Measurements from ENCODE around the gene ANTXR1. TPM values are rescaled to one million over a fixed set of nuclear protein-coding genes. Genes with fewer than 3 reads are reported as not detected.

Gene ANTXR1
- total RNA-seq, 1 experiment from 2014 or later = 181 TPM

DNA sequence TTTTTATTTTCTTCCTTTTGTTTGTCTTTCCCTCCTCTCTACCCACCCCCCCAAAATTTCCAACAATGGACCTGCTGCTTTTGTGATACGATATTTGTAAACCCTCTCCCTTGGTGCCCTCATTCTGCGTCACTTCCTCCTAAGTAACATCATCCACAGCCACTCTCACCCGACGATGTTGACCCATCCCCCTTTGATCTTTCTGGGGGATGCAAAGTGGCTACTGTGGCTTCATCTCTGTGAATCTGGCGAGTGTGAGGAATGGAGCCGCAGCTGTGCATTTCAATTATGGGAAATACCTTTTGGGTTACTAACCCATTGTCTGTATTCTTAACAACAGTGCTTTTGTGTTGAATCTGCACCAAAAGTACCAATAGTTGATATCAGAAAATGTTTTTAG is 19.4 kb downstream of the ANTXR1 start:
- peaks cover 11% of the 10 kb centered on the region for H3K9me3 ChIP-seq (ENCODE audit: low read depth, low read length, poor library complexity, severe bottlenecking)
- no peak for DNase-seq (ENCODE audit: low spot score)
- intact Hi-C loops (cut with micrococcal nuclease; ENCODE audit: unreplicated experiment) = no loop called here
- peaks cover 42% of the 10 kb centered on the region for H3K4me1 ChIP-seq (ENCODE audit: insufficient read depth, low read length, poor library complexity, severe bottlenecking)
- CTCF ChIA-PET = no interaction called here
- H3K4me3 ChIP-seq (ENCODE audit: low read depth, low read length, poor library complexity, severe bottlenecking) = no peak overlapping the region
- POLR2A ChIA-PET (ENCODE audit: low non-redundant PET) = no interaction called here
- no peaks in the 10 kb centered on the region for H3K36me3 ChIP-seq (ENCODE audit: insufficient read depth, low read length, poor library complexity, severe bottlenecking)
- H3K27me3 ChIP-seq (replicated peaks; ENCODE audit: insufficient read depth, low read depth, low read length, poor library complexity) = no peaks in the 10 kb centered on the region
- H3K27ac ChIP-seq (ENCODE audit: low read depth, low read length, poor library complexity, severe bottlenecking) = peak overlapping the region; percentile 40
- no peak for TF ChIP-seq EZH2 (IDR thresholded peaks at IDR 0.05; ENCODE audit: borderline replicate concordance, low read depth, low read length, poor library complexity, severe bottlenecking)
- TF ChIP-seq, protein P1, sequence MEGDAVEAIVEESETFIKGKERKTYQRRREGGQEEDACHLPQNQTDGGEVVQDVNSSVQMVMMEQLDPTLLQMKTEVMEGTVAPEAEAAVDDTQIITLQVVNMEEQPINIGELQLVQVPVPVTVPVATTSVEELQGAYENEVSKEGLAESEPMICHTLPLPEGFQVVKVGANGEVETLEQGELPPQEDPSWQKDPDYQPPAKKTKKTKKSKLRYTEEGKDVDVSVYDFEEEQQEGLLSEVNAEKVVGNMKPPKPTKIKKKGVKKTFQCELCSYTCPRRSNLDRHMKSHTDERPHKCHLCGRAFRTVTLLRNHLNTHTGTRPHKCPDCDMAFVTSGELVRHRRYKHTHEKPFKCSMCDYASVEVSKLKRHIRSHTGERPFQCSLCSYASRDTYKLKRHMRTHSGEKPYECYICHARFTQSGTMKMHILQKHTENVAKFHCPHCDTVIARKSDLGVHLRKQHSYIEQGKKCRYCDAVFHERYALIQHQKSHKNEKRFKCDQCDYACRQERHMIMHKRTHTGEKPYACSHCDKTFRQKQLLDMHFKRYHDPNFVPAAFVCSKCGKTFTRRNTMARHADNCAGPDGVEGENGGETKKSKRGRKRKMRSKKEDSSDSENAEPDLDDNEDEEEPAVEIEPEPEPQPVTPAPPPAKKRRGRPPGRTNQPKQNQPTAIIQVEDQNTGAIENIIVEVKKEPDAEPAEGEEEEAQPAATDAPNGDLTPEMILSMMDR (conservative IDR thresholded peaks at IDR 0.05; ENCODE audit: low read depth, low read length) = no peak
- BruUV-seq (replicated peaks) = no TSS peak

DNA sequence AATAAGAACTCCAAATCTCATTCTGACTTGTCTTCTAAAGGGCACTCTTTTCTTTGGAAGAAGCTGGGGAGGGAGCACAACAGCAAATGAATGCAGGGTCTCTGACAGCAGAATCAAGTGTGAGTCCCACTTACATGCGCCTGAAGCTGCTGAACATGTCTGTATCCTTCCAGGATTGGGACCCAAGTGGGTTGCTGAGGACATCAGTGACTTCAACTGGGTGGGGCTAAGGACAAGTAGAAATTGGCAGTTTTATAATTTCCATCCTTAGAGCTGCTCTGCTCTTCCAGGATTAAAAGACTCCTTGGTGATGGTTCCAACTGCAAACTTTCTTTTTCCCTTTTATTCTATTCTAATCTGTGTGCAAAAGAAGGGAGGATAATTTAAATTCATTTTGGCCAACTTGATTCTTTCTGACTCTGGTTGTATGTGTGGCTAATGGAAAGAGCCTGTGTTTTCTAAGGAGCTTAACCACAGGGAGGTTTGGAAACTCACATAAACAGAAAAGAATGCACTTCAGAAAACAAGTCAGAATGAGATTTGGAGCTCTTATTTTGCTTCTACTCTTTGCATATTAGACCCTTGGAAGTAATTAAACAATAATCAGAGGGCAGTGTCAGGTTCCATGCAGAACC is 20.6 kb downstream of the ANTXR1 start:
- H3K4me3 ChIP-seq (ENCODE audit: low read depth, low read length, poor library complexity, severe bottlenecking) = no peak overlapping the region
- intact Hi-C loops (cut with micrococcal nuclease; ENCODE audit: unreplicated experiment) = no loop called here
- DNase-seq (ENCODE audit: low spot score) = no peak
- peaks cover 42% of the 10 kb centered on the region for H3K4me1 ChIP-seq (ENCODE audit: insufficient read depth, low read length, poor library complexity, severe bottlenecking)
- BruUV-seq (replicated peaks) = no TSS peak
- no peaks in the 10 kb centered on the region for H3K9me3 ChIP-seq (ENCODE audit: low read depth, low read length, poor library complexity, severe bottlenecking)
- H3K27me3 ChIP-seq (replicated peaks; ENCODE audit: insufficient read depth, low read depth, low read length, poor library complexity) = no peaks in the 10 kb centered on the region
- peak overlapping the region; percentile 47 for H3K27ac ChIP-seq (ENCODE audit: low read depth, low read length, poor library complexity, severe bottlenecking)
- H3K36me3 ChIP-seq (ENCODE audit: insufficient read depth, low read length, poor library complexity, severe bottlenecking) = no peaks in the 10 kb centered on the region
- TF ChIP-seq, protein P1 (conservative IDR thresholded peaks at IDR 0.05; ENCODE audit: low read depth, low read length) = no peak
- TF ChIP-seq EZH2 (IDR thresholded peaks at IDR 0.05; ENCODE audit: borderline replicate concordance, low read depth, low read length, poor library complexity, severe bottlenecking) = no peak
- POLR2A ChIA-PET (ENCODE audit: low non-redundant PET) = no interaction called here
- CTCF ChIA-PET = no interaction called here

DNA sequence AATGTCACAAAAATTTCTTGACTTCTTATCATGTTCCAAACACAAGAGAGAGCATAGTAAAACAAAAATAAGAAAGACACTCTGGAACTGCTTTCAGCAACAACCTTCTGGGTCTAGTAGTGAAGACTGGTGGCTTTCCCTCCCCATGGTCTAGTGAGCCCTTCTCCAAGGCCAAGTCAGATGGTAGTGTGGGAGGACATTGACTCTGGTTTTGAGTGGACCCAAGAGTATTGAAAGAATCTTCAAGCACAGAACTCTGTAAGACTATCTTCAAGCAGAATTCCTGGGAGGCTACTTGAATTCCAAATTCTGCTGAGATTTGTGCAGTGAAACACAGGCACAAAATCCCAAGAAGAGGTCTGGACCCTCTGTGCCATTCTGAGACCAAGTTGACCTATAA is 21.1 kb downstream of the ANTXR1 start:
- H3K4me3 ChIP-seq (ENCODE audit: low read depth, low read length, poor library complexity, severe bottlenecking) = no peak overlapping the region
- BruUV-seq (replicated peaks) = no TSS peak
- TF ChIP-seq, protein P1 (conservative IDR thresholded peaks at IDR 0.05; ENCODE audit: low read depth, low read length) = no peak
- TF ChIP-seq EZH2 (IDR thresholded peaks at IDR 0.05; ENCODE audit: borderline replicate concordance, low read depth, low read length, poor library complexity, severe bottlenecking) = no peak
- intact Hi-C loops (cut with micrococcal nuclease; ENCODE audit: unreplicated experiment) = no loop called here
- H3K27me3 ChIP-seq (replicated peaks; ENCODE audit: insufficient read depth, low read depth, low read length, poor library complexity) = no peaks in the 10 kb centered on the region
- CTCF ChIA-PET = no interaction called here
- no peak for DNase-seq (ENCODE audit: low spot score)
- peaks cover 42% of the 10 kb centered on the region for H3K4me1 ChIP-seq (ENCODE audit: insufficient read depth, low read length, poor library complexity, severe bottlenecking)
- no peak overlapping the region for H3K27ac ChIP-seq (ENCODE audit: low read depth, low read length, poor library complexity, severe bottlenecking)
- POLR2A ChIA-PET (ENCODE audit: low non-redundant PET) = no interaction called here
- H3K36me3 ChIP-seq (ENCODE audit: insufficient read depth, low read length, poor library complexity, severe bottlenecking) = no peaks in the 10 kb centered on the region
- no peaks in the 10 kb centered on the region for H3K9me3 ChIP-seq (ENCODE audit: low read depth, low read length, poor library complexity, severe bottlenecking)

Measured in A673 (cell line).